Left kidney (tissue), 1 donor: Measurements from ENCODE around the gene TSC2. TPM values are rescaled to one million over a fixed set of nuclear protein-coding genes. Genes with fewer than 3 reads are reported as not detected.

ENCODE experiments used
- polyA plus RNA-seq: library from polyadenylated mRNA; unstranded; fragments of 120-200 nt; gene quantifications from one replicate; pipeline ENCODE4 v1.2.1, GENCODE V29; 2013; ENCODE audit not compliant: insufficient read length

TSC2 gene
- polyA plus RNA-seq, 1 donor: 165 TPM

Other genes starting within 250 kb of the TSC2 start
- 33.9 TPM for gene HAGH, start 221.2 kb upstream of the TSC2 start, polyA plus RNA-seq
- gene FAHD1, start 220.8 kb upstream of the TSC2 start, polyA plus RNA-seq: 35.5 TPM
- 3.2 TPM for gene MEIOB, start 175.8 kb upstream of the TSC2 start, polyA plus RNA-seq
- gene HS3ST6, start 129.6 kb upstream of the TSC2 start, polyA plus RNA-seq: 0.15 TPM
- gene MSRB1, start 104.8 kb upstream of the TSC2 start, polyA plus RNA-seq: 55.9 TPM
- 0.18 TPM for gene RPL3L, start 93.3 kb upstream of the TSC2 start, polyA plus RNA-seq
- 116 TPM for gene NDUFB10, start 88.4 kb upstream of the TSC2 start, polyA plus RNA-seq
- 1,628 TPM for gene RPS2, start 83.2 kb upstream of the TSC2 start, polyA plus RNA-seq
- gene RNF151, start 81.1 kb upstream of the TSC2 start, polyA plus RNA-seq: not detected
- gene TBL3, start 75.9 kb upstream of the TSC2 start, polyA plus RNA-seq: 30.3 TPM
- gene NOXO1, start 66.5 kb upstream of the TSC2 start, polyA plus RNA-seq: 0.78 TPM
- gene GFER, start 63.8 kb upstream of the TSC2 start, polyA plus RNA-seq: 23.1 TPM
- gene SYNGR3, start 58.0 kb upstream of the TSC2 start, polyA plus RNA-seq: 1.5 TPM
- 15.8 TPM for gene ZNF598, start 38.2 kb upstream of the TSC2 start, polyA plus RNA-seq
- 3.8 TPM for gene NPW, start 28.2 kb upstream of the TSC2 start, polyA plus RNA-seq
- gene NHERF2, start 21.1 kb upstream of the TSC2 start, polyA plus RNA-seq: 82.9 TPM
- 14.7 TPM for gene NTHL1, start 151 bp upstream of the TSC2 start, polyA plus RNA-seq
- gene PKD1, start 87.9 kb downstream of the TSC2 start, polyA plus RNA-seq: 82.5 TPM
- gene RAB26, start 100.6 kb downstream of the TSC2 start, polyA plus RNA-seq: 2.1 TPM
- 55.7 TPM for gene TRAF7, start 107.8 kb downstream of the TSC2 start, polyA plus RNA-seq
- gene CASKIN1, start 148.6 kb downstream of the TSC2 start, polyA plus RNA-seq: 1.5 TPM
- gene MLST8, start 157.5 kb downstream of the TSC2 start, polyA plus RNA-seq: 39.7 TPM
- 6.7 TPM for gene BRICD5, start 162.9 kb downstream of the TSC2 start, polyA plus RNA-seq
- 16.8 TPM for gene PGP, start 166.9 kb downstream of the TSC2 start, polyA plus RNA-seq
- 14.7 TPM for gene E4F1, start 175.6 kb downstream of the TSC2 start, polyA plus RNA-seq
- gene DNASE1L2, start 188.5 kb downstream of the TSC2 start, polyA plus RNA-seq: 0.93 TPM
- gene ECI1, start 203.6 kb downstream of the TSC2 start, polyA plus RNA-seq: 55.2 TPM
- gene RNPS1, start 220.1 kb downstream of the TSC2 start, polyA plus RNA-seq: 207 TPM